Measurements from ENCODE around the gene CHAC2.
"Not testable (repeated sequence)": the region's sequence is repeated elsewhere in the genome, so short reads cannot be mapped to it uniquely, and the experiment has no call there.

CHAC2 gene

DNA sequence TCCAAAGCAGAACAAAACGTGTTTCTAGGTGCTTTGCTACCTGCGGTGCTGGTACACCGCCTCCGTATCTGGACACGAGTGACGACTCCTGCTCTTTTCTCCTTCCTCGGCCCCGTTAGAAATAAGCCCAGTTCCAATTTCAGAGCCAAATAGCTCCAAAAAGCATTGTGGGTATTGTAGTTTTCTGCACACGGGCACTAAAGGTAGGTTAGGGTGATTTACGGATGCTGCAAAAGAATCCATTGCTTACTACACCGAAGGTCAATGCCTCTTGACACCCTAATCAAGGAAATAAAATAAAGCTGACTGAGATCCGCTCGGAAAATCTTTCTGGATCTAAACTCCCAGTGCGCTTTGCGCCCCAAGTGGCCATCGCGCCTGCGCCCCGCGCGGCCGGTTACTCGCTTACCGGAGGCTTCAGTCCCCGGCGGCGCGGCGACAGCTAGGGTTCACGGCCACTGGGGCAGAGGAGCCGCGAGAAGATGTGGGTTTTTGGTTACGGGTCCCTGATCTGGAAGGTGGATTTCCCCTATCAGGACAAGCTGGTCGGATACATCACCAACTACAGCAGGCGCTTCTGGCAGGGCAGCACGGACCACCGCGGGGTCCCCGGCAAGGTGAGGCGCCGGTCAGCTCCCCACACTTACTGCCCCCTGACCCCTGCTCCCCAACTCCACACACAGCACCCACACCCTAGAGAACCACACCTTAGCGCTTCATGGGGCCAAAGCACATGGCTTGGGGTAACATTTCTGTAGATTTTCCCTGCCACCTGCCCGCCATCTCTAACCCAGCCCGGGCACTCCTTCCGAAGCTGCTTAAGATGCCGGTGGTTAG lies at the start of gene CHAC2:
Gene CHAC2, plus strand, starts transcription at position 400 of the 837 bp plus-strand sequence. Its CDS starts 83 bp downstream, at position 483.
- peak; percentile 43 to 79 (median 59) for DNase-seq (ENCODE audit: low read depth in 3 of 3, low spot score in 1 of 3)

DNA sequence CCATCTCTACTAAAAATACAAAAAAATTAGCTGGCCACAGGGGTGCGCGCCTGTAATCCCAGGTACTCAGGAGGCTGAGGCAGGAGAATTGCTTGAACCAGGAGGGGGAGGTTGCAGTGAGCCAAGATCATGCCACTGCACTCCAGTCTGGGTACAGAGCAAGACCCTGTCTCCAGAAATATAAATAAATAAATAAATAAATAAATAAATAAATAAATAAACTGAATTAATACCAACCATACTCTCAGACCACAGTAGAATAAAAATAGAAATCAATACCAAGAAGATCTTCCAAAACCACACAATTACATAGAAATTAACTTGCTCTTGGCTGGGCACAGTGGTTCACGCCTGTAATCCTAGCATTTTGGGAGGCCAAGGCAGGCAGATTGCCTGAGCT lies 46.7 kb upstream of the CHAC2 start:
- not testable (repeated sequence) for DNase-seq (ENCODE audit: low read depth in 3 of 3, low spot score in 1 of 3)

DNA sequence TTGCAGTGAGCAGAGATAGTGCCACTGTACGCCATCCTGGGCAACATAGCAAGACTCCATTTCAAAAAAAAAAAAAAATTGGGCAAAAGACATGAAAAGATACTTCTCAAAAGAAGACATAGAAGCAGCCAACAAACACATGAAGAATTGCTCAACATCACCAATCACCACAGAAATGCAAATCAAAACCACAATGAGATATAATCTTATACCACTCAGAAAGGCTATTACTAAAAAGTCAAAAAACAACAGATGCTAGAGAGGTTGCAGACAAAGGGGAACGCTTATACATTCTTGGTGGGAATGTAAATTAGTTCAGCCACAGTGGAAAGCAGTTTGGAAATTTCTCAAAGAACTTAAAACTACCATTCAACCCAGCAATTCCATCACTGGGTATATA lies 43.1 kb upstream of the CHAC2 start:
- DNase-seq (ENCODE audit: low read depth in 3 of 3, low spot score in 1 of 3), result no peak

DNA sequence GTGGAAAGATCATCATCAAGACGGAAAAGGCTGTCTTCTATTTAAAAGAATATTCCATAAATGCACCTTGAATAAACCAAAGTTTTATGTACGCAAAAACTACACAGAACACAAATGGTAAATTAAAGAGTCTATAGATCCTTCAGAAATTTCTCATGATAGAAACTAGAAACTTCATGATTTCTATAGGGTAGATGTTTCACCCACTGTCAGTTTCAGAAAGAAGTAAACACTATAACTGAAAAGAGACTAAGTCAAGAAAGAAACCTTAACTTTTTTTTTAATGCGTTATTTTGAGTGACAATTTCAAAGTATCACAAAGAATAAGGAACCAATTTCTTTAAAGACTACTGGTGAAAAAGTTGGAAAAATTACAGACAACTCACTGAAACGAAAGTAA lies 41.9 kb upstream of the CHAC2 start:
- DNase-seq (ENCODE audit: low read depth in 3 of 3, low spot score in 1 of 3), result no peak

DNA sequence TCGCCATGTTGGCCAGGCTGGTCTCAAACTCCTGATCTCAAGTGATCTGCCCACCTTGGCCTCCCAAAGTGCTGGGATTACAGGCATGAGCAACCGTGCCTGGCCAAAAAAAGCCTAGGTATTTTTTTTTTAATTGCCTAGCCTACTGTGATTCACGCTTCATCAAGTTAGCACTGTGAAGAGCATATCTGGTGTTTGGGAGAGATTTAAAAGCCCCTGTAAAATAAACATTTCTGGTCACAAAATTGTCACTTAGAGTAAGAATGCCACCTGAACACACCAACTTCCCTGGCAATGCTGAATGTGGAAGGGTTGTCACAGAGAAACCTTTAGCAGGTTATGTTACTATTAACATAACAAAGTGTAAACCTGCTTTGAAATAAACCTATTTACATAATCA lies 39.7 kb upstream of the CHAC2 start:
- no peak for DNase-seq (ENCODE audit: low read depth in 3 of 3, low spot score in 1 of 3)

GRCh38 chr2:53729143-53729762 lies 38.4 kb upstream of the CHAC2 start:
- DNase-seq (ENCODE audit: low read depth in 3 of 3, low spot score in 1 of 3), result no peak

- no peak for DNase-seq (ENCODE audit: low read depth in 3 of 3, low spot score in 1 of 3)
Observed at GRCh38 chr2:53737091-53737490, 30.5 kb upstream of the CHAC2 start.

- no peak for DNase-seq (ENCODE audit: low read depth in 3 of 3, low spot score in 1 of 3)
Observed at GRCh38 chr2:53739032-53739431, 28.6 kb upstream of the CHAC2 start.

DNA sequence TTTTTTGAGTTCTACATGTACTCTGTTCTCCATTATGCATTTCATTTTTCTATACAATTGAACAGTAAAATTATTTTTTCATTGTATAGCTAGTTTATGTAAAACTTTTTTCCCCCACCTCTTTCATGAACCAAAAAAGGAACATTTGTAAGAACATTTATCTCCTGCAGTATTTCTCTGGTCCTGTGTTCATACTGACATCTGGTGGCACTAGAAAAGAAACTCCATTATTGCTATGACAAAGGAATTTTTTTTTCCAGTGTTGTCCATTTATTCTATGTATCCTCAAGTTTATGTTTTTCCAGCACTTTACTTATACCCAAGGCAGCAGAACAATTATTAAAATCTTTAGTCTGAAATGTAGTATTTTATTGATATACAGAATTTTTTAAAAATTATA lies 27.4 kb upstream of the CHAC2 start:
- DNase-seq (ENCODE audit: low read depth in 3 of 3, low spot score in 1 of 3), result no peak

DNA sequence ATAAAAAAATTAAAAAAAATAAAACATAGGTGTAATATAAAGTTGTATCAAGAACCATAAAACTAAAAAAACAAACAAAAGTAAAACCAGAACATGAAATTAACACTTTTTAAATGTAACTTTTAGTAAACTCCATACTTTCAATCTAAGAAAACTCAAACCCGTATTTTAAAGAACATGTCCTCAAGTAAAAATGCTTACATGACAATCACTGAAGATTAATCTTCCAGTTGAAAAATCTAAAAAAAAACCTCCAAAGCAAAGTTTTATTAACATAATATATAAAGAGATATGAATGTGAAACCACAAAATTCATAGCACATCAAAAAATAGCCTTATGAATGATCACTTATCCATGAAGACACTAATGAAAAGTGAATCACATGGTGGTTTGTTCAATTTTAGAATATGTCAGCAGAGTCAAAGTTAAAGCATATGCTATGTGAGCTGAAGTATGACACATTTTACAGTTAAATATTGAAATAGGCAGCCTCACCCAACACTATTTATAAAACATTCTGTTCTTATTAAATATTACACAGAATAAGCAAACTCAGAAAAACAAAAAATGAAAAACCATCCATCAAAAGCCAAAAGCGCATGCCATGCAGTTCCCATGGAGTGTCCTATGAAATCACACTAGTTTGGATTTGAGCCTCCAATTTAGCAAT lies 23.1 kb upstream of the CHAC2 start:
- DNase-seq (ENCODE audit: low read depth in 3 of 3, low spot score in 1 of 3), result no peak

DNA sequence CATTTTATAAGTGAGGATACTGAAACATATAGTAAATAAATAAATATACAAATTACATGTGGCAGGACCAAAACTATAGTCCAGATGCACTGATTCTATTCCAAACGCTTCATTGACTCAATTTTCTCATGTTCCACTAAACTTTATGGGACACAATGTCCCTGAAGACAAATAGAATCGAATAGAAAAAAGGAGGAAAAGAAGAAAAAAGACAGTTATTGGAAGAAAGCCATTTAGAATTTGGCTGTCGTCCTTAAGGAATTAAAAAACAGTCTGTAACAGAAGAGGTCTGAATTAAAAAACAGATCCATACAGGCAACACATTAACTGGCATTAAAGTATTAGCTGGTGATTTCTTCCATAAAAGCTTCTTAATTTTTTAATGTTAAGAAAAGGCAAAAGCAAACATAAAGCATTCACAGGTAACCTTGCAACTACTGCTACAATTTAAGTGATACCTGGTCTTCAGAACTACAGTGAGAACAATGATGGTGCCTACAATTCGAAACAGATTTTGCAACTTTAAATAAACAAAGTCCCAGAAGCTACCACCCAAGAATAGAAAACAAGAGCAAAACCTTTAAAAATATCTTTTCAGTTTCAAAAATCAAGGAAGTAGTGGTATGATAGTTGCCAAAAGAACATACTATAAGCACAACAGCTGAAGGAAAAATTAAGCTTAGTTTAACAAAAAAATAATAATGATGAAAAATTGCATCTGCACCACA lies 17.4 kb upstream of the CHAC2 start:
- no peak for DNase-seq (ENCODE audit: low read depth in 3 of 3, low spot score in 1 of 3)

GRCh38 chr2:53751728-53752127 lies 15.9 kb upstream of the CHAC2 start:
- no peak for DNase-seq (ENCODE audit: low read depth in 3 of 3, low spot score in 1 of 3)

- DNase-seq (ENCODE audit: low read depth in 3 of 3, low spot score in 1 of 3), result no peak
Observed at GRCh38 chr2:53752385-53752784, 15.2 kb upstream of the CHAC2 start.

GRCh38 chr2:53753041-53753440 lies 14.6 kb upstream of the CHAC2 start:
- no peak for DNase-seq (ENCODE audit: low read depth in 3 of 3, low spot score in 1 of 3)

- DNase-seq (ENCODE audit: low read depth in 3 of 3, low spot score in 1 of 3), result no peak
Observed at GRCh38 chr2:53755121-53755520, 12.5 kb upstream of the CHAC2 start.

- no peak for DNase-seq (ENCODE audit: low read depth in 3 of 3, low spot score in 1 of 3)
Observed at GRCh38 chr2:53756644-53757043, 11.0 kb upstream of the CHAC2 start.

GRCh38 chr2:53757206-53757605 lies 10.4 kb upstream of the CHAC2 start:
- DNase-seq (ENCODE audit: low read depth in 3 of 3, low spot score in 1 of 3), result not testable (repeated sequence)

GRCh38 chr2:53765767-53766166 lies 1.8 kb upstream of the CHAC2 start:
- no peak for DNase-seq (ENCODE audit: low read depth in 3 of 3, low spot score in 1 of 3)

DNA sequence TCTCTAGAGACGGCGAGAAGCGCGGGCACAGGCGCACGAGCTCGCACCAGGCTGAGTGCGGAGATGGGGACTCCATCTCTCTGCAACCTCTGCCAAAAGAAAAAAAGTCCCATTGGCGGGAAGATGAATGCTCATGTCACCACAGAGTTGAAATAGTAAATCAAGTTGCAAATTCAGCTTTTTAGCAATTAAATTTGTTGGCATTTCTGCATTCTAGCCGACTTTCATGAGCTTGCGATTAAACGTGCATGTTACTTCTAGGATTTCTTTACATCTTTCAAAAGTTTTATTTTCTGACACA lies 588 bp downstream of the CHAC2 start:
- no peak for DNase-seq (ENCODE audit: low read depth in 3 of 3, low spot score in 1 of 3)

GRCh38 chr2:53769318-53769945 lies 1.8 kb downstream of the CHAC2 start:
- no peak for DNase-seq (ENCODE audit: low read depth in 3 of 3, low spot score in 1 of 3)

- no peak for DNase-seq (ENCODE audit: low read depth in 3 of 3, low spot score in 1 of 3)
Observed at GRCh38 chr2:53770264-53770663, 2.7 kb downstream of the CHAC2 start.

Measured in stimulated activated CD4-positive, alpha-beta T cell treated with anti-CD3 and anti-CD28 coated beads, TNF-alpha, amount 100 ng/mL, for 1 hour (primary cell).